GM18873 (cell line): ENCODE measurements around the gene QPCT.
"Not testable (repeated sequence)": the region's sequence is repeated elsewhere in the genome, so short reads cannot be mapped to it uniquely, and the experiment has no call there.

Experiments
- ATAC-seq: cut with Tn5 transposase; IDR thresholded peaks from one replicate; pipeline ENCODE4 v1.9.1; 2021; ENCODE audit warnings: mild to moderate bottlenecking, moderate library complexity, moderate number of reproducible peaks; ENCODE audit not compliant: unreplicated experiment, low FRiP score

Gene QPCT

DNA sequence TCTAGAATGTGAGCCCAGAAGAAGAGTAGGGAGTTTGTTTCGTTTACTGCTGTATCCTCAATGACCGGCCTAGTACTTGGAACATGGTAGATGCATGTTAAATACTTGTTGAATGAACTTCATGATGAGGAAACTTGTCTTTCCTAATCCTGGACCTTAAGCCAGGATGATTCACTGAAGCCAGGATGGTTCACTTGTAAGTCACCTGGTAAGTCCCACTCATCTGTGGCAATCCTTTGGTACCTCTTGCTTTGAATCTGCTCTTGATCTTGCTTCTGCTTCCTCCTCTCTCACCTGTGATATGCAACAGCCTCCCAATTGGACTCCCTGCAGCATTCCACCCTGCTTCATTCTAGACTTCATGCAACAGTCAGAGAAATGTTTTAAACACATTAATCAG lies 43.6 kb downstream of the QPCT start:
- ATAC-seq, result no peak

DNA sequence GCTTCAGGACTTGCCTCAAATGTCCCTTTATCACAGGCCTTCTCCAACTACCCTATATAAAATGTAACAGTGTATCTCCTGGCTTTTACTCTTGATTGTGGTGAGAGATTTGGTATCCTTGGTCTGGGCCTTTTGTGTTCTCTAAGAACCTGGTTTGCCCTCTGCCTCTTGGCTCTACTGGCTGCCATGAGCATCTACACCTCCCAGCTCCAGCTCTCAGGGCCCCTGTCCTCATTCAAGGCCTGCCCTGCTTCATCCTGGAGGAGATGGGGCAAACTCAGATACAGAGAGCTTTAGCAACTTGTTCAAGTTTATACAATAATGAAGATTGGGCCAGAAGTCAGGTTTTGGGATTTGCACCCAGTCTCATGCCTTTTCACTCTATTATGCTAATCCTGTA lies 45.0 kb downstream of the QPCT start:
- no peak for ATAC-seq

DNA sequence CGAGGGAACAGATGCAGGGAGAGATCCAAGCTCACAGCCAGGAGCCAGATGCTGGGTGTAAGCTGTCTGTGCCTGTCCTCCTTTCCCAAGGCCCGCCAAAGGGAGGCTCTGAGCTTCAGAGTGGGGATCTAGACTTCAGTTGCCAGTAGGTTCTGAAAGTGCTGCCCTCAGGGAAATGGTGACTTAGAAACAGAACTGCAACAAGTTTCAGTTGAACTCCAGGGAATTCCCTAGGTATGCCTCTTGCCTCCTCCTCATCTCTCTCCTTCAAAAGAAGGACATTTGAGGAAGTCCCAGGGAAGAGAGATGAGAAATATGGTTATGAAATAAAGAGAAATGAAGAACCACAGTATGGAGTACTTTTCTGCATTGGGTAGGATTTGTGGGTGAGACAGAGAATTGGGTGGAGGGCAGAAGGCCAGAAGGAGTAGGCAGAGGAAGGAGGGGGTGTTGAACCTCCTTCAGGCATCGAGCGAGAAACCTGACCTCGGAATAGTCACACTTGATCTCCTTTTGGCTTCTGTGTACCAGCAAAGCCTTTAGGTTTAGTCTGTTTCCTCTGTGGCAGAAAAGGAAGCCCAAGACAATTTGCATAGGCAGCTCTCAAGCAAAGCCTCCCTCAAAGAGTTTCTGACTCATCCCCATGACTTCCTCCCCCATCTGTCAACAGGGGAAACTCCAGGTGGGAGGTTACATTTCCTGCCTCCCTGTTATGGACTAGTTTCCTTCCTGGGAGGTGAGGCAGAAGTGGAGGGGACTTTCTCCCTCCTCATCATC lies 45.7 kb downstream of the QPCT start:
- ATAC-seq, result peak; percentile 96

DNA sequence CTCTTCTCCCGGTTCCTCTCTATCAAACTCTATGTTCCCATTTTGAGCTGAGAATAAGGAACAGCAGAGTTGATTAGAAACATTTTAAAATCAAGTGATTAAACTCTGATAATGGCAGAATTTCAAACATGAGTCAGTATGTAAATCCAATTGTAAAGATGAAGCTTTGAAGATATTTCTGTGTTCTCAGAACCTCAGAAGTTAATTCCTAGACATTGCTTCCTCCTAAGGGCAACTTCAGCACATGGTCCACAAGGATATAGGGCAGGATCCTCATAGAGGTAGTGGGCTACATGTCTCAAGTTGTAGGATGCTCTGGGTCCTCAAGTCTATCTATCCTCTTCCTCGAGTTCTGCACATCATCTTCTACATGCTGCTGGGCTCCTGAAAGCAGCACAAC lies 46.3 kb downstream of the QPCT start:
- ATAC-seq, result no peak

DNA sequence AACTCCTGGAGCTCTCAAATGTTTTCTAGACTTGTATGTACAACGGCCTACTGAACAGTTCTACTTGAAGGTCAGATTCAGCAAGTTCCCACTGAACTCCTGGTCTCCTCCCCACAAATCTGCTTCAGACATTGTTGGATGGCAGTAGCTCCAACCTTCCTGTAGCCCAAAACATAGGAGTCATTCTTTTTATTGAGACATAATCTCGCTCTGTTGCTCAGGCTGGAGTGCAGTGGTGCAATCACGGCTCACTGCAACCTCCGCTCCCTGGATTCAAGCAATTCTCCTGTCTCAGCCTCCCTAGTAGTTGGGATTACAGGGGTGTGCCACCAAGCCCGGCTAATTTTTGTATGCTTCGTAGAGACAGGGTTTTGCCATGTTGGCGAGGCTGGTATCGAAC lies 47.3 kb downstream of the QPCT start:
- ATAC-seq, result no peak

DNA sequence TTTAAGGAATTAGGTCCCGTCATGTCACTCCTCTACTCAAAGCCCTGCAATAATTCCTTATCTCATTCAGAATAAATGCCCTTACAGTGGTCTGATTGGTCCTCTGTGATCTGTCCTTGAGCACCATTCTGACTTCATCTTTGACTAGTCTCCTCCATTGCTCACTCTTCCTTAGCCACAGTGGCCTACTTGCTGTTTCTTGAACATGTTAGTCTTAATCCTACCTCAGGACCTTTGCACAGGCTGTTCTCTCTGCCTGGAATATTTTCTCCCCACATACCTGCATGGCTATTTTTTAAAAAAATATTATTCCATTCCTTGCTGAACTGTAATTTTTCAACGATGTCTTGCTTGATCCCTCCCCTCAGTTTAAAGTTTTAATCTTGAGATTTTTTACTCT lies 48.0 kb downstream of the QPCT start:
- ATAC-seq, result no peak

DNA sequence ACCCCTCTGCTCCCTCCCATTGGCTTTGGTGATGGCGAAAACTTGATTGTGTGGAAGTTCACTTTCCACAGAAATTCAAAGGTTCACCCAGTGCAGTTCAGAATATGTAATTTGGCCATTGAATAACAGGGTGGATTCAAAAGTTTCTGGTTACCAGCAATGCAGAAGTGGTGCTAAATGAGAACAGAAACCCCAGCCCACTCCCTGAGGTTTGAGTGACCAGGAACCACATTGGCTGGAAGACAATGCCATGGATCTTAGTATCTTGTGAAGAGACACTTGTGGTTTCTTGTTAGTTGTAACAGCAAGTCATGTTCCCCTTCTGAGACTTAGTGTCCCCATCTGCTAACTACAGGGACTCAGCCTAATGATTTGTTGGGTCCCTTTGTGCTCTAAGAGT lies 49.8 kb downstream of the QPCT start:
- no peak for ATAC-seq

DNA sequence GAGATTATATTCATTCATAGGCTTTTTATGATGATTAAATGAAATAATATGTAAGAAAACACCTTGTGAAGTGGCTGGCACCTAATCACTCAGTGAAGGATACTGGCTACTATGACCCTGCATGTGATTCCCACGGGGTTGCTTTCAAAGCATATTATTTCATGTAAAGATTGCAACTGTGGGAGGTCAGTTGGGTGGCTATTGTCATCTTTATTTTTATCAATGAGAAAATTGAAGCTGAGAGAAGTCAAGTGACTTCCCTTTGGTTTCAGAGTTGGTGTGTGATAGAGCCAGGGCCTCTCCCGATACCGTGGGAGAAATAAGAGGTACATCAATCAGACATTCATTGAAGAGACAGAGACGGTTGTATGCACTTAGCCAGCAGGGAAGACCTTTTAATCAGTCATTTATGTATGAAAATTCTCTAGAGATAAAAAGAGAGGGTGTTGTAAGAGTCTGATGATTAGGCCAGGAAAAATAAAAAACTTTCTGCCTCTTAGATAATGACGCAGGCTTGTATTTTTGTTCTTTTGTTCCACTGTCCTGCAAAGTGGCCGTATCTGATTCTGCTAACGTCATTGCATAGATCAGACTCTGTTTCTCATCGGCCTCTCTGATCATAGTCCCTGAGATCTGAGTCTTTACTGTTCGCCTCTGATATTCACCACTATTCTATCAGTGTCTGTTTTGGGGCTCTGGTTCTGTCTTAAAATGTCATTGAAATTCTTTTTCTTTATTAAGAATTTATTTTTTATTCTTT lies 50.5 kb downstream of the QPCT start:
- ATAC-seq, result no peak

DNA sequence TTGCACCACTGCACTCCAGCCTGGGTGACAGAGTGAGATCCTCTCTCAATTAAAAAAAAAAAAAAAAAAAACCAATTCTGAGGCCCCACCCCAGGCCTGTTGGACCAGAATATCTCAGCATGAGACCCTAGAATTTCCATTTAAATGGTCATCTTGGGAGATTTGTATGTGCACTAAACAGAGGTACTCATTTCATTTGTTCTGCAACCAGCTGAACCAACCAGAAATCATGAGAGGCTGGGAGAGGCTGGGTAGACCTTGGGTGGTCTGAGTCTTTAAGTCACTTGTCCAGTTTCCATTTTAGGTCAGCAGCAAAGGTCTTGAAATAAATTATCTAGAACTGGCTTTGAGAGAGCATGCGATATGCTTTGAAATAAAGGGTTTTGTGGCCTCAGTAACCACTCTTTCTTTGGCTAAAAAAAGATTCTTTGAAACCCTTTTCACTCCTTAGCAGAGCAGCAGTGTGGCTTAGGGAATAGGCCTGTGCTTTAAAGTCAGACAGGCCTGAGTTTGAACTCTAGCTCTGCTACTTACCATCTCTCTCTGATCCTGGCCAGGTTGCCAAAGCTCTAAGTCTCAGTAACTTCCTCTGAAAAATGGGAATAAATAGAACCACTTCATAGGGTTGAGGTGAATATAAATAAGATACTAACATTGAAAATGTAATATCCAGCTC lies 52.6 kb downstream of the QPCT start:
- no peak for ATAC-seq

DNA sequence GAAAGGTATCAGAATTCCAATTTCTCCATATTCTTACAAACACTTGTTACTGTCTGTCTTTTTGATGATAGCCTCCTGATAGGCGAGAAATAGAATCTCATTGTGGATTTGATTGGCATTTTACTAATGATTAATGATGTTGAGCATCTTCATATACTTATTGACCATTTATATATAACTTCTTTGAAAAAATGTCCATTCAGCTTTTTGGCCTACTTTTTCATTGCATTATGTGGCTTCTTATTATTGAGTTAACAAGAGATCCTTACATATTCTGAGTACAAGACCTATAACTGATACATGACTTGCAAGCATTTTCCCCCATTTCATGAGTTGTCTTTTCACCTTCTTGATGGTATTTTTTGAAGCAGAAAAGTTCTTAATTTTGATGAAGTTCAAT lies 54.6 kb downstream of the QPCT start:
- ATAC-seq, result no peak

DNA sequence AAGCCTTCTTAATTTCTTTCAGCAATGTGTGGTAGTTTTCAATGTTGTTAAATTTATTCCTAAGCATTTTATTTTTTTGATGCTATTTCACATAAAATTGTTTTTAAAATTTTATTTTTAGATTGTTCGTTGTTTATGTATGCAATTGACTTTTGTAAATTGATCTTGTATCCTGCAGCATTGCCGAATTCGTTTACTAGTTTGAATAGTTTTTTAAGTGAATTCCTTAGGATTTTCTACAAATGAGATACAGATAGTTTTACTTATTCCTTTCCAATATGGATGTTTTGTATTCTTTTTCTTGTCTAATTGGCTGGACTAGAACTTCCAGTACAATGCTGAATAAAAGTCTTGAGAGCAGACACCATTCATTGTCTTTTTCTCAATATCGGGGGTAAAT lies 55.6 kb downstream of the QPCT start:
- ATAC-seq, result no peak

DNA sequence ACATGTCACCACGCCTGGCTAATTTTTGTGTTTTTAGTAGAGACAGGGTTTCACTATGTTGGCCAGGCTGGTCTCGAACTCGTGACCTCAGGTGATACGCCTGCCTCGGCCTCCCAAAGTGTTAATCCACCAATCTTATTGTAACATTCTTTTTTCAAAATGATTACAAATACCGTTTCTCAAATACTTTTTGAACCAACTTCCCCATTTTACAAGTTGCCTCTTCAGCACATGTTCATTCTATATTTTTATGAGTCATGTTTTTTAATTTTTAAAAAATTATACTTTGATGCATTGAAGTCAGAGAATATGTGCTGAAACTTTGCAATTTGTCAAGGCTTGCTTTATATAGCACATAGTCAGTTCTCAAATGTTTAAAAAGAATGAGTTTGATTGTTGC lies 58.2 kb downstream of the QPCT start:
- no peak for ATAC-seq

DNA sequence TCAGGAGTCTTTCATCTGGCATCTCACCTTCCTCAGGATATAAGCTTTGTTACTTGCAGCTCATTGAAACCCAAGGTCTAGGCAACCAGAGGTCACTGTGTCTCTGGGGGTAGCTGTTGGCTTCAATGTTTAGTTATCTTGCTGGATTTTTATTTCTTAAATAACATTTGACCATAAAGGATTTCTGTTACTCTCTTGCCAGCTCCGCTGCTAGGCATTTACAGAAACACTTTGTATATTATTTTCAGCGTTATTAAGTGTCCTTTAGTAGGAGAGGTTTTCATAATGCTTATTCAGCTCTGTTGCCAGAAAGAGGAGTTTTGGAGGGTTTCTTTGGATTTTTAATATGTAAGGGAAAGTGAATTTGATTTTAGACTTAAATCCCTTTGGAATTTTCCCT lies 61.4 kb downstream of the QPCT start:
- ATAC-seq, result no peak

DNA sequence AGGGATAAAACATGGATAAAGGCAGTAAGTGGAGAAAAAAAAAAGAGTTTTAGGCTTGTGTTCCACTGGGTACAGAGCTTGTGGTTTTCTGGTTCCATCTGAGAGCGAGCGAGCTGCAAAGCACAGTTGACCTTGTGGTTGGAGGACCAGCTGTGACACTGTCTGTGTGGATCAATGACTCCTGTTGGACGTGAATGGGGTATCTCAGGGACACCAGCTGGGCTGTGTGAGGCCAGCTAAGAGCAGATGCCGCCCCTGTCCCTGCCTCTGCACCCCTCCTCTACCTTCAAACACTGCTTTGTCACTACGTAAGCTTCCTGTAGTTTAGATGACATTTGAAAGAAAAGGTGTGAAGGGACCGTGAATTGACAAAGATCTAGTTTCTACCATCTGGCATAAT lies 67.8 kb downstream of the QPCT start:
- no peak for ATAC-seq

DNA sequence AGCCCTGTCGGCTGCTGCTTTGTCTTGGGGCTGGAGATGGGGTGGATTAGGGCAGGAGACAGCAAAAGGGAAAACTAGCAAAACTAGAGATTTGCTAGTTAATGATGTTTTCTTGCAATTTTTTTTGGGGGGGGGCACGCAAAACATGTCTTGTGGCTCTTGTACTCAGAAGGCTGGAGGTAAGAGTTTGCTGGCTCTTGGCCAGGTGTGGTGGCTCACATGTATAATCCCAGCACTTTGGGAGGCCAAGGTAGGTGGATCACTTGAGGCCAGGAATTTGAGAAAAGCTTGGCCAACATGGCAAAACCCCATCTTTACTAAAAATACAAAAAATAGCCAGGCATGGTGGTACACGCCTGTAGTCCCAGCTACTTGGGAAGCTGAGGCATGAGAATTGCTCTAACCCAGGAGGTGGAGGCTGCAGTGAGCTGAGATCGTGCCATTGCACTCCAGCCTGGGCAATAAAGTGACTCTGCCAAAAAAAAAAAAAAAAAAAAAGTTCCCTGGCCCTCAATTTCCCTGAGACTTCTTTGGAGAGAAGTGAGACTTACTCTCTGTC lies 69.6 kb downstream of the QPCT start:
- not testable (repeated sequence) for ATAC-seq

DNA sequence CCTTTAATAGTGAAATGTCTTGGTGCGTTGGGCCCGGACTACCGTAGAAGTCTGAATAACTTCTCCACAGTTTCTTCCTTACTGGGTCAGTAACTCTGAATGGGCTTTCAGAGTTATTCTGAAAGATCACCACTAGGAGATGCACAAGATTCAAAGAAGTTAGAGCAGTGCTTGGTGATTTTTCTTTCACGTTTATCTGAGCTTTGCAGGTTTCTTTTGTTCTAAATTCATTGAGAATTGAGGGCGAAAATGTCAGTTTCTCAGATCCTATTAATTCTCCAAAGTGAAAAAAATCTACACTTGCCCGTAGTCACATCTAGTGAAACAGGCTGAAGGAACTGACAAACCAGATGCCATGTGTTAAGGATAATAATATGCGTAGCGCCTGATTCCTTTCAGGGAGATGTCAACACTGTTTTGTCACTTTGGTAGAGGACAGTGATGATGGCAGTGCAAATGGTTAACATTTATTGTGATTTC lies 70.1 kb downstream of the QPCT start:
- ATAC-seq, result no peak

DNA sequence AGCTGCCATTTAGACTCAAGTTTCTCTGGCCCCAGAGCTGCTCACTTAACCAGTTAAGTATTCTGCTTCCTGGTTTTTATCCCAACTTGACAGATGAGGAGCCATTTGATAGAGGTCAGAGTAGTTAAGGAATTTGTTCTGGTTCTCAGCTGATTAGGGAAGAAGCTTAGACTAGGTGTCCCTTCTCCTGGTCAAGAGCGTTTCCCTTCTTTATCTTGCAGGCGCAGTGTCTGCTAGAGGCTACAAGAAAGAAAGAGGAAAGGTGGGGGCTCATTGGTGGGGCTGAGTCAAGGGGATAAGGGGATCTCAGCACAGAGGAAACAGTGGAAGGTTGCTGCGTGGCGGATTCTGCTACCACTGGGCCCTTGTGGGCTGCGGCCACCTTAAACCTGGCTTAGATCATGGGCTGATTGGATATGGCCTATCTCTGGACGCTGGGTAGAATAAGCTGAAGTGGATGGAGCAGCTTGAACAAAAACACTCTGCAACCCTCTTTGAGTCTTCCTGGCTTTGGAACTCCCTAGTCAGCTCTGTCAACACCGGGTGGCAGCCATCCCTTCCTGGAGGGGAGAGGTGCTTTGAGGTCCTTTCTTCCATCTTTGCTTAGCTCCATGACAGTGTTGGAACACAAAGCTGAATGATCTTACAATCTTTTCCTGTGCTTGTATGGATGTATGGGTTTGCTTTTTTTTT lies 70.8 kb downstream of the QPCT start:
- no peak for ATAC-seq

DNA sequence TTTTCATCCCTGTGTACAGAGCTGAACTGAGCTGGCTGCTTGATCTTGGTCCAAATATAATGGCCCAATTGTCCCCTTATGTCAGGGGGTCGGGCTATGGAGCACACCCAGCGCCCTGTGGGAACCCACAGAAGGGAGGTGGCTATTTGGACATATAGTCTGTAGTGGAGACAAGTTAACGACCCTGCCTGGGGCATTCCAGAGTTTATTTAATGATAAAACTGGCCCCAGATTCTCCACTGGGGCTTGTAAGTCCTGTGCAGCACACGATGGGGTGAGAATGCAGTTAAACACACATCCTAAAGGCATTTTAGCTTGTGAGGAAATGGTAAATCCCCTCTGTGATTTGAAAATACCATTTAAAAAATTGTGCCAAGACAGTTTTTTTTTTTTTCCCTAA lies 72.9 kb downstream of the QPCT start:
- no peak for ATAC-seq

DNA sequence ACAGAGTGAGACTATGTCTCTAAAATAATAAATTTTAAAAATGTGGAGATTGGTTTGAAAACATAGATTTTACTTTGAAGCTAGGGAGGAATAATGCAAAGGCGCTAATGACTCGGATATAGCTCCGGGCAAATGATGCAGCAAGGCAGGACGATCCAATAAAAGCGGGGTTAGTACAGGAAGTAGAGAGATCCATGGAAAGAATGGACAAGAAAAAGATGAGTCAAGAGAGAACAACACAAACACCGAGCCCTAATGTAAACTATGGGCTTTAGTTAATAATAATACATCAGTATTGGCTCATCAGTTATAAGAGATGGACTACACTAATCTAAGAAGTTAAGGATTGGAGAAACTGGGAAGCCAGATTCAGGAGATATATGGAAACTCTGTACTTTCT lies 74.5 kb downstream of the QPCT start:
- no peak for ATAC-seq

DNA sequence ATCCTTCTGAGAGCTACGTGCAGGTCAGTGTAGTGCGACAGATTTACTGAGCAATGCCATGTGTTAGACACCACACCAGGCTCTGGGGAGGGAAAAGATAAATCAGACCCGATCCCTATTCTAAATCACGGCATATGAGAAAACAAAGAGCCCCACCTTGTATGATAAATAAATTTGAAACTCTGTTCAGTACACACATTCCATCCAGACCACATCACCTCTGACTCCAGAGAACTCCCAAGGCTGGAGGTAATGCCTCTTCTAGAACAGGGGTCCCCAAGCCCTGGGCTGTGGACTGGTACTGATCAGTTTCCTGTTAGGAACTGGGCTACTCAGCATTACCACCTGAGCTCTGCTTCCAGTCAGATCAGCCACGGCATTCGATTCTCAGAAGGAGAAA lies 77.3 kb downstream of the QPCT start:
- no peak for ATAC-seq

DNA sequence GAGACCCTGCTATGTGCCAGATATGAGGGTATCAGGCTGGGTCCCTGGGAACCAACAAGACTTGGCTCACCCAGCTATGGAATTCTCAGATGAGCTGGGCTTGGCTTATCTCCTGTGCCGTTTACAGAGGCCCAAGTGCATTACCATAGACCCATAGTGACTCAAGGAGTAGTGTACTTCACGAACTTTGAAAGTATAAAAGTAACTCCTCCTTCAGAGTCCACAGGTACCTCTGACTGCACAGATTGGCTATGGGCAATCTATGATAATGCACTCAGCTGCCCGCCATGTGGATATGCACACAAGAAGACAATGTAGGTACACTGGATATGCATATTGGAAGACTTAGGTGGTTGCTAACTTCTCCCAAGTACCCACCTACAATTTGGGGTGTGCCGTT lies 78.4 kb downstream of the QPCT start:
- no peak for ATAC-seq
